ENCODE results near the gene TEX2.

- TF ChIP-seq CTCF (IDR thresholded peaks at IDR 0.05; ENCODE audit: insufficient read depth, low read length): no peak
- TF ChIP-seq REST (IDR thresholded peaks at IDR 0.05; ENCODE audit: insufficient replicate concordance, low read depth): no peak
- TF ChIP-seq GABPA (IDR thresholded peaks at IDR 0.05; ENCODE audit: low read depth): no peak
- no peak for TF ChIP-seq SPI1 (IDR thresholded peaks at IDR 0.05; ENCODE audit: borderline replicate concordance, low read depth)
Measured at GRCh38 chr17:64153565-64154312, 109.3 kb downstream of the TEX2 start.

All from HL-60 (cell line).